ENCODE measurements around the gene BDKRB2. TPM values are rescaled to one million over a fixed set of nuclear protein-coding genes. Genes with fewer than 3 reads are reported as not detected.

The BDKRB2 gene
- polyA plus RNA-seq, 2 donors: 8.2 to 15.1 TPM

DNA sequence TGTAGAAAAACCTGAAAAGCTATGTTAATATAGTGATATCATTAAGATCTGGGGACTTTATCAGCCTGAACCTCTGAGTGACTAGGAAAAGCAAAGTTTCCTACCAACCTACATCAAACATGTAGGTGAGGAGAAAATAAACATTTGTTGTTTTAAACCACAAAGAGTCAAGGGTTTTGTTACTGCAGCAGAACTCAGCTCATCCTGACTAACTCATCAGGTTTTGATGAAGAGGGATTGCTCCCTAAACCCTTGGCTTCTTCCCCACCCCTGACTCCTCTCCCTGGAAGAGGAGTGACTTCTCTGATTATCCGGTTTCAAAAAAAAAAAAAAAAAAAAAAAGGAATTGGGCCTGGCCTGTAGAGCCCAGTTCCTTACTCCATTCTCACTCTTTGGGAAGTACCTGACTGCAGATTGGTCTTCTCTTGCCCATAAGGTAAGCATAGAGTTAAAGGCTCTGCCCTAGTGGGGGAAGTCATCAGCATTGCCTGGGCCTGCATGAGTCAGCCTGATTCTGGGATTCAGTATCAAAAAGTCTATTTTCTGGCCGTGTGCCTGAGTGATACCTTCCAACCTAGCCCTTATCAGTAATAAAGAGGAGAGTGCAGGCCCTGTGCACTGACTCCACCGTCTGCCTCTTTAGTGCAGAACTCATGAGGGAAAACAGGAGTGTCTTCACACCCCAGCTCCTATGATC is 68.3 kb downstream of the BDKRB2 start:
- H3K4me1 ChIP-seq (ENCODE audit: control insufficient read depth in 2 of 2, insufficient read depth in 2 of 2, low read length in 1 of 2): peaks cover 3 to 8% of the 10 kb centered on the region in 2 donors
- peaks cover 2 to 4% of the 10 kb centered on the region in 2 donors for H3K9me3 ChIP-seq (ENCODE audit: control insufficient read depth in 2 of 2, insufficient read depth in 1 of 2, low read depth in 1 of 2, low read length in 1 of 2)
- WGBS, 2 donors: 22 to 30% methylated on average over 3 of the region's 3 CpGs
- H3K27me3 ChIP-seq (ENCODE audit: control insufficient read depth in 1 of 2, insufficient read depth in 2 of 2, low read length in 2 of 2): no peaks in the 10 kb centered on the region
- H3K36me3 ChIP-seq (ENCODE audit: control insufficient read depth in 2 of 2, insufficient read depth in 2 of 2, low read length in 1 of 2): no peaks in the 10 kb centered on the region
- no peak overlapping the region for H3K4me3 ChIP-seq (ENCODE audit: low read depth in 1 of 2, low read length in 2 of 2)
- H3K27ac ChIP-seq (ENCODE audit: low read depth in 2 of 2, low read length in 1 of 2): no peak overlapping the region

DNA sequence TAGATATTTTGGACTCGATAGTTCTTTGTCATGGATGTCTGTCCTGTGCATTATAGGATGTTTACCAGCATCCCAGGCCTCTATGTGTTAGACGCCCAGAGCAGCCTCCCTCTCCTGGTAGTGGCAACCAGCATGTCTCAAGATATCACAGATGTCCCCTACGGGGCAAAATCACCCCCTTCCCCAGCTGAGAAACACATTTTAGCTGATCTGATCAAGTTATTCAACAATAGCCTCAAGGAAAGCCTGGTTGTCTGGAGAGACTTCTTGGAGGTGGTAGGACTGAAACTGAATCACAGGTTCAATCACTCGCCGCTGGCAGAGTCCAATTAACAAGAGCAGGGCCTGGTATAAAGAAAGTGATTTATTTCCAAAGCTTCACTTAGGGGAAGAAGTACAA is 69.0 kb downstream of the BDKRB2 start:
- Histone ChIP-seq H3K9me3 (ENCODE audit: control insufficient read depth in 2 of 2, insufficient read depth in 1 of 2, low read depth in 1 of 2, low read length in 1 of 2) (peaks cover 5 to 8% of the 10 kb centered on the region in 2 donors), H3K27ac (ENCODE audit: low read depth in 2 of 2, low read length in 1 of 2) (peak overlapping the region in 1 of 2 donors; percentile 0), H3K4me1 (ENCODE audit: control insufficient read depth in 2 of 2, insufficient read depth in 2 of 2, low read length in 1 of 2) (peaks cover 3 to 7% of the 10 kb centered on the region in 2 donors), H3K4me3 (ENCODE audit: low read depth in 1 of 2, low read length in 2 of 2) (no peak overlapping the region), H3K36me3 (ENCODE audit: control insufficient read depth in 2 of 2, insufficient read depth in 2 of 2, low read length in 1 of 2) (no peaks in the 10 kb centered on the region), H3K27me3 (ENCODE audit: control insufficient read depth in 1 of 2, insufficient read depth in 2 of 2, low read length in 2 of 2) (no peaks in the 10 kb centered on the region)
- 85 to 87% methylated on average over 5 of the region's 5 CpGs for WGBS, 2 donors

DNA sequence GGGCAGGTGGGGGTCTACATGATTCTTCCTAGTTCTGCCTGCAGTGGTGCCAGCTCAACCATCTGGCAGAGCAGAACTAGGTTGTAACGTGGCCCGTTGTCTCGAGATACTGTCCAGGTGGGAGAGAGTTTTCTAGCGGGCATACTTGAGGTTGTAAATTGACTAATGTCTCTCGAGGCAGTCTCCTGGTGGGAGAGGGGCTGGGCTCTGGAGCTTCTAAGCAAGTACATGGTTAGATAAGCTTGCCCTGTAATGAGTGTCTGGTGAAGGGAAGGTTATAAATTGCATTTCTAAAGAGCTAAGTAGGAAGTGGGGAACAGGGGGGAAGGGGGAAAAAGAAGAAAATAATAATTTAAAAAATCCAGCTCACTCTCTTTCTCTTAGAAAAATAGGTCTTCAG is 69.5 kb downstream of the BDKRB2 start:
- 80 to 85% methylated on average over 5 of the region's 5 CpGs for WGBS, 2 donors
- Histone ChIP-seq H3K4me1 (ENCODE audit: control insufficient read depth in 2 of 2, insufficient read depth in 2 of 2, low read length in 1 of 2) (peaks cover 3 to 7% of the 10 kb centered on the region in 2 donors), H3K27me3 (ENCODE audit: control insufficient read depth in 1 of 2, insufficient read depth in 2 of 2, low read length in 2 of 2) (no peaks in the 10 kb centered on the region), H3K9me3 (ENCODE audit: control insufficient read depth in 2 of 2, insufficient read depth in 1 of 2, low read depth in 1 of 2, low read length in 1 of 2) (peaks cover 5 to 8% of the 10 kb centered on the region in 2 donors), H3K27ac (ENCODE audit: low read depth in 2 of 2, low read length in 1 of 2) (peak overlapping the region in 1 of 2 donors; percentile 0), H3K4me3 (ENCODE audit: low read depth in 1 of 2, low read length in 2 of 2) (no peak overlapping the region), H3K36me3 (ENCODE audit: control insufficient read depth in 2 of 2, insufficient read depth in 2 of 2, low read length in 1 of 2) (no peaks in the 10 kb centered on the region)

DNA sequence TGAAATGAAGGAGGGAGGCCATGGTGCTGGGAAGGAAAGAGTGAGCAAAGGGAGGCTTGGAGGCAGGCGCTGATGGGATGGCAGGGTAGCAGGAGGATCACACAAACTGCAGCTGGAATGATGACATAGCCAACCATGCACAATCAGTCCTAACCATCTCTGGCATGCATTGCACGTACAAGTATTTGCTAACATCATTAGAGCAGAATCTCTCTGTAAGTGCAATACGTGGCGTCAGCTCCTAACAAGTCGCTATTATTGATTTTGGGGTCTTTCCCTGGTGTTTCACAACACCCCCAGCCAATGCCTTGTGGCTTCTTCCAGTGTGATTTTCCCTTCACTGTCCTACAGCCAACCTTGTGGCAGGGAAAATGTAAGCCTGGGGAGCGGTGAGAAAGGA is 69.9 kb downstream of the BDKRB2 start:
- WGBS, 2 donors: 71 to 73% methylated on average over 6 of the region's 6 CpGs
- Histone ChIP-seq H3K4me3 (ENCODE audit: low read depth in 1 of 2, low read length in 2 of 2) (no peak overlapping the region), H3K36me3 (ENCODE audit: control insufficient read depth in 2 of 2, insufficient read depth in 2 of 2, low read length in 1 of 2) (no peaks in the 10 kb centered on the region), H3K27me3 (ENCODE audit: control insufficient read depth in 1 of 2, insufficient read depth in 2 of 2, low read length in 2 of 2) (no peaks in the 10 kb centered on the region), H3K9me3 (ENCODE audit: control insufficient read depth in 2 of 2, insufficient read depth in 1 of 2, low read depth in 1 of 2, low read length in 1 of 2) (peaks cover 5 to 8% of the 10 kb centered on the region in 2 donors), H3K4me1 (ENCODE audit: control insufficient read depth in 2 of 2, insufficient read depth in 2 of 2, low read length in 1 of 2) (peaks cover 0 to 4% of the 10 kb centered on the region in 2 donors), H3K27ac (ENCODE audit: low read depth in 2 of 2, low read length in 1 of 2) (no peak overlapping the region)

DNA sequence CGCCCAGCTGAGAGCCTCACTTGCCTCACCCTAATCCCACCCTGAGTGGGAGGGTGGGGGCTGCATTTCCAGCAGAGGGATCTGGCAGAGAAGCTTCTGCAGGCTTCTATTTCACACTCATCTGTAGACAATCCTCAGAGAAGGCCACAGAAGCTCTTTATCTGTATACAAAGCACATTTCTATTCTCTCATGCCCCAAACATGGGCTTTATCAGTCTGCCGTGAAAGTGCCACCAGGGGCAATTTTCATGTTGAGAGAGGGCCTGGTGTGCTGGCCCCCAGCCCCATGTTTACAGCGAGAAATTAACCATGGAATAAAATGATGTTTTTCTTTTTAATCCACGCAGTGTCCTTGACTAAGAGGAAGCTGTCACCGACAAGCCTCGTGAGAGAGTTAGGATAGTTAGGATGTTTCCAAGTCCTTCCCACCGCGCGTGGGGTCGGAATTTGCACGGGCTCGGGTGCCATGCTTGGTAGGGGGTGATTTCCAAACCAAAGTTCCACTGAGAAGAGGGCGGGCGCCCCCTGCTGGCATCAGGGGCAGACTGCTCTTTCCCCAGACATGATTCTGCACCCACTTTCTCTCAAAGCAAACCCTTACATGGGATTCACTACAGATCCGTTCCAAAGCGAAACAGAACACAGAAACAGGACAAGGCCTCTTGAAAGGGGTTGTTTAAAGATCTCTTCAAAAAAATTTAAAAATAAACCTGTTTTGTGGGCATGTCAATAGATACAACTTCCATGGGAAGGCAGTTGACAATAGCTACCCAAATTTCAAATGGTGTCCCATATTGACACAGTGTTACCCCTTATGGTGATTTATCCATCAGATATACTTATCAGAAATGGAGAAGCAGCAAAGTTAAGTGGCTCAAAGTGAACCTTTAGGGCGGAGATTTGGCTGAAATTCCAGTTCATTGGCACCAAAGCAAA is 70.8 kb downstream of the BDKRB2 start:
- Histone ChIP-seq H3K36me3 (ENCODE audit: control insufficient read depth in 2 of 2, insufficient read depth in 2 of 2, low read length in 1 of 2) (peaks cover 0 to 4% of the 10 kb centered on the region in 2 donors), H3K9me3 (ENCODE audit: control insufficient read depth in 2 of 2, insufficient read depth in 1 of 2, low read depth in 1 of 2, low read length in 1 of 2) (peaks cover 5 to 8% of the 10 kb centered on the region in 2 donors), H3K4me3 (ENCODE audit: low read depth in 1 of 2, low read length in 2 of 2) (no peak overlapping the region), H3K4me1 (ENCODE audit: control insufficient read depth in 2 of 2, insufficient read depth in 2 of 2, low read length in 1 of 2) (peaks cover 0 to 3% of the 10 kb centered on the region in 2 donors), H3K27me3 (ENCODE audit: control insufficient read depth in 1 of 2, insufficient read depth in 2 of 2, low read length in 2 of 2) (no peaks in the 10 kb centered on the region), H3K27ac (ENCODE audit: low read depth in 2 of 2, low read length in 1 of 2) (peak overlapping the region in 1 of 2 donors; percentile 43)
- WGBS, 2 donors: 17 to 19% methylated on average over 17 of the region's 17 CpGs

DNA sequence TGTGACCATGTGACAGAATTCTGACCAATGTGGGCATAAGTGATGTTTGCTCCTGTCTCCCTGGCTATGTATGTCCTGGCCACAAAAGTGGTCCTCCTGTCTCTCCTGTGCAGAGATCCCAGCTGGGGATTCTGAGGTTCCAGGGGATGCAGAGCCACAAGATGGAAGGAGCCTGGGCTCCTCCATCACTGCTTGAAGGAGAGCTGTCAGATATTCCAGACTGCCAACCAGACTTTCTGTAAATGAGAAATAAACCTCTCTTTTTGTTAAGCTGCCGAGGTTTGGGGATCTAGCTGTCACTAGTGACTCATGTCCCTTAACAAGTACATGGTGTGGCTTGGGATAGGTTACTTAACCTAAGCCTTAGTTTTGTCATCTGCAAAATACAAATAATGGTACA is 73.3 kb downstream of the BDKRB2 start:
- Histone ChIP-seq H3K9me3 (ENCODE audit: control insufficient read depth in 2 of 2, insufficient read depth in 1 of 2, low read depth in 1 of 2, low read length in 1 of 2) (peaks cover 5 to 8% of the 10 kb centered on the region in 2 donors), H3K27ac (ENCODE audit: low read depth in 2 of 2, low read length in 1 of 2) (no peak overlapping the region), H3K36me3 (ENCODE audit: control insufficient read depth in 2 of 2, insufficient read depth in 2 of 2, low read length in 1 of 2) (peaks cover 4% of the 10 kb centered on the region in 2 donors), H3K4me3 (ENCODE audit: low read depth in 1 of 2, low read length in 2 of 2) (no peak overlapping the region), H3K4me1 (ENCODE audit: control insufficient read depth in 2 of 2, insufficient read depth in 2 of 2, low read length in 1 of 2) (no peaks in the 10 kb centered on the region), H3K27me3 (ENCODE audit: control insufficient read depth in 1 of 2, insufficient read depth in 2 of 2, low read length in 2 of 2) (no peaks in the 10 kb centered on the region)
- 66 to 82% methylated on average over 1 of the region's 1 CpG for WGBS, 2 donors

DNA sequence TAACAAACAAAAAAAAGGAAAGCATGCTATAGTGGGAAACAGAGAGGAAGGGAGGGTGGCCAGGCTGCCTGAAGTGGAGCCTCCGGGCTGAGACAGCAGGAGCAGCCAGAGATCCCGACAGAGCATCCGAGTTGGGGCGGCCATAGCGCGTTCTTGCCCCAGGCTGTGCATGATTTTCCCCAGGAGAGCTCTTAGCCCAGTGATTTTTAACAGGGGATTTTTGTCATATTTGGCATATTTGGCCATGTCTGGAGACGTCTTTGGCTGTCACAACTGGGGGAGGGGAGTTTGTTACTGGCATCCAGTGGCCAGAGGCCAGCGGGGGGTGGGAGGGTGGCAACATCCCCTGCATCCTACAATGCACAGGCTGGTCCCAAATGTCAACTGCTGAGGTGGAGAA is 74.9 kb downstream of the BDKRB2 start:
- H3K27ac ChIP-seq (ENCODE audit: low read depth in 2 of 2, low read length in 1 of 2): no peak overlapping the region

DNA sequence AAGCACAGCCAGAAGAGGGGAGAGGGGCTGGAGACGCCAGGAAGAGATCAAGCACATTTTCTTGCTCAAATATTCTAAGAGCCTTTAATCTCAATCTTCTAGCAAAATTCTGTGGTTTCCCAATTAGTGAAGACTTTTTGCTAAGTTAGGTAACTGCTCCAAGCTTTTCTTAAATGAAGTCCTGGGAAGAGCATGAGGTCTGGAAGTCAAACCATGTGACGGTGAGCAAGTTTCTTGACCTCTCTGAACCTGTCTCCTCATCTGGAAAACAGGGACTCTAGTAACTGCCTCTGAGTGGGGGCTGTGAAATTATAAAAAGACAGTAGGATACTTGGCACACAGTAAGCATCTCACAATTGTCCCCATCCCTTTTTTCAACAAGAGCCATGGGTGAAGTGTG is 75.5 kb downstream of the BDKRB2 start:
- 95 to 98% methylated on average over 2 of the region's 2 CpGs for WGBS, 2 donors
- Histone ChIP-seq H3K4me3 (ENCODE audit: low read depth in 1 of 2, low read length in 2 of 2) (no peak overlapping the region), H3K27me3 (ENCODE audit: control insufficient read depth in 1 of 2, insufficient read depth in 2 of 2, low read length in 2 of 2) (no peaks in the 10 kb centered on the region), H3K4me1 (ENCODE audit: control insufficient read depth in 2 of 2, insufficient read depth in 2 of 2, low read length in 1 of 2) (no peaks in the 10 kb centered on the region), H3K36me3 (ENCODE audit: control insufficient read depth in 2 of 2, insufficient read depth in 2 of 2, low read length in 1 of 2) (peaks cover 4 to 6% of the 10 kb centered on the region in 2 donors), H3K9me3 (ENCODE audit: control insufficient read depth in 2 of 2, insufficient read depth in 1 of 2, low read depth in 1 of 2, low read length in 1 of 2) (peaks cover 5 to 8% of the 10 kb centered on the region in 2 donors), H3K27ac (ENCODE audit: low read depth in 2 of 2, low read length in 1 of 2) (no peak overlapping the region)

More for the DNA sequence above, 74.9 kb downstream of the BDKRB2 start:
- WGBS, 2 donors: 81 to 83% methylated on average over 8 of the region's 8 CpGs
- Histone ChIP-seq H3K4me1 (ENCODE audit: control insufficient read depth in 2 of 2, insufficient read depth in 2 of 2, low read length in 1 of 2) (no peaks in the 10 kb centered on the region), H3K27me3 (ENCODE audit: control insufficient read depth in 1 of 2, insufficient read depth in 2 of 2, low read length in 2 of 2) (no peaks in the 10 kb centered on the region), H3K4me3 (ENCODE audit: low read depth in 1 of 2, low read length in 2 of 2) (no peak overlapping the region), H3K36me3 (ENCODE audit: control insufficient read depth in 2 of 2, insufficient read depth in 2 of 2, low read length in 1 of 2) (peaks cover 4 to 6% of the 10 kb centered on the region in 2 donors), H3K9me3 (ENCODE audit: control insufficient read depth in 2 of 2, insufficient read depth in 1 of 2, low read depth in 1 of 2, low read length in 1 of 2) (peaks cover 5 to 8% of the 10 kb centered on the region in 2 donors)

DNA sequence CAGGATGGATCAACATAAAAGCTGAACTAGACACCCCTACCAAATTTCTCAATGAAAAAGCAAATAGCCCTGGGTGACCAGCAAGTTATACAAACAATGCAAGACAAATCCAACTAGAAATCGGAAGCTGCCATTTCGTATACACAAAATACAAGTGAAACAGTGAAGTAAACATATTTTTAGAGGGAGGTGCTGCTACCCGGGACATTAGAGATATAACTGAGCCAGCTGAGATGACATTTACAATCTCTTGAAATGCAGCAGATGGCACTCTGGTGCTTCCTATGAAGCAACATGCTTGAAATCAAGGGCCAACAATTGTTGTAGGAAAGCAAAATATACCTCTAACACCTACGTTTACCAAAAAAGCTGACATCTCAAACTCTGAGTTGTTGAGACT is 76.8 kb downstream of the BDKRB2 start:
- no peak overlapping the region for H3K27ac ChIP-seq (ENCODE audit: low read depth in 2 of 2, low read length in 1 of 2)
- H3K9me3 ChIP-seq (ENCODE audit: control insufficient read depth in 2 of 2, insufficient read depth in 1 of 2, low read depth in 1 of 2, low read length in 1 of 2): peaks cover 5 to 8% of the 10 kb centered on the region in 2 donors
- H3K36me3 ChIP-seq (ENCODE audit: control insufficient read depth in 2 of 2, insufficient read depth in 2 of 2, low read length in 1 of 2): peaks cover 9 to 10% of the 10 kb centered on the region in 2 donors
- H3K4me3 ChIP-seq (ENCODE audit: low read depth in 1 of 2, low read length in 2 of 2): no peak overlapping the region
- no peaks in the 10 kb centered on the region for H3K4me1 ChIP-seq (ENCODE audit: control insufficient read depth in 2 of 2, insufficient read depth in 2 of 2, low read length in 1 of 2)
- WGBS, 2 donors: 66 to 69% methylated on average over 4 of the region's 4 CpGs
- no peaks in the 10 kb centered on the region for H3K27me3 ChIP-seq (ENCODE audit: control insufficient read depth in 1 of 2, insufficient read depth in 2 of 2, low read length in 2 of 2)
